ENCODE measurements around the gene DRC7.

DNA sequence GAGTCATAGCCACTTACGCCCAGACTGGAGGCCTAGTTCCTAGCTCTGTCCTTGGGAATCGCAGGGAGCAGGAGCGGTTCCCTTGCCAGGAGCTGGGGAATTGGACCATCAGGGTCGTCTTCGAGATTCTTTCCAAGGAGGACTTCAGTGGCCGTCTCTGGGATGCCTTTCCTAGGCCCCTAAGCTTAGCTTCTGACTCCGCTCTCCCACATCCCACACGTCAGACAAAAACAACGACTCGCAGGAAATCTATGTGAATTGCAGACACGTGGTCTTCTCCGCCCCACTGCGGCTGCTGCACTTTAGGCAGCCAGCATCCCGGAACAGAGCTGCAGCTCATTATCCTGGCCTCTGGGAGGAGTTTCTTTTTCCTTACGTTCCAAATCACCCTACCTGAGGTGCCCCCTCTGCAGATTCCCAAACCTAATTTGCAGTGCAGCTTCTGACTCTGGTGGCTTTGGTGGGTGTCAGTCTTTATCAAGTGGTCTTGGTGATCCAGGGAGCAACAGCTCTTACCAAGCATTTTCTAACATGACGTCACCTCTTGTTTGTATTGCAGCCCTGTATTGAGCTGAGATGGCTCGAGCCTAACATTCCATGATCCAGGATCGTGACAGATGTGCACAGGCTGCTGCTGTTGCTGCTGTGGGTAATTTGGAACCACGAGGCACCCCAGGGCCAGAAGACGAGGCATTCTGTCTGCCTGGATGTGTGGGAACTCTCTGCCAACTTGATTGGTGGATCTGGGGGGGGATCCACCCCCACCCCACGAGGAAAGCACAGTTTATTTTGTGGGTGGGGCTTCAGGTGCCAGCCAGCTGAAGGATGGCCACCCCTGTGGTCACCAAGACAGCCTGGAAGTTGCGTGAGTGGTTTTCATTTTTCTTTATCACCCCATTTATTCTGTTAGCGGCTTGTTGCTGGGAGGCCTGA lies 42.1 kb downstream of the DRC7 start:
- TF ChIP-seq, protein P1, sequence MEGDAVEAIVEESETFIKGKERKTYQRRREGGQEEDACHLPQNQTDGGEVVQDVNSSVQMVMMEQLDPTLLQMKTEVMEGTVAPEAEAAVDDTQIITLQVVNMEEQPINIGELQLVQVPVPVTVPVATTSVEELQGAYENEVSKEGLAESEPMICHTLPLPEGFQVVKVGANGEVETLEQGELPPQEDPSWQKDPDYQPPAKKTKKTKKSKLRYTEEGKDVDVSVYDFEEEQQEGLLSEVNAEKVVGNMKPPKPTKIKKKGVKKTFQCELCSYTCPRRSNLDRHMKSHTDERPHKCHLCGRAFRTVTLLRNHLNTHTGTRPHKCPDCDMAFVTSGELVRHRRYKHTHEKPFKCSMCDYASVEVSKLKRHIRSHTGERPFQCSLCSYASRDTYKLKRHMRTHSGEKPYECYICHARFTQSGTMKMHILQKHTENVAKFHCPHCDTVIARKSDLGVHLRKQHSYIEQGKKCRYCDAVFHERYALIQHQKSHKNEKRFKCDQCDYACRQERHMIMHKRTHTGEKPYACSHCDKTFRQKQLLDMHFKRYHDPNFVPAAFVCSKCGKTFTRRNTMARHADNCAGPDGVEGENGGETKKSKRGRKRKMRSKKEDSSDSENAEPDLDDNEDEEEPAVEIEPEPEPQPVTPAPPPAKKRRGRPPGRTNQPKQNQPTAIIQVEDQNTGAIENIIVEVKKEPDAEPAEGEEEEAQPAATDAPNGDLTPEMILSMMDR (conservative IDR thresholded peaks at IDR 0.05; ENCODE audit: low read depth, low read length): no peak; the same call in 1 of the 2 replicates
- TF ChIP-seq EZH2 (IDR thresholded peaks at IDR 0.05; ENCODE audit: low read length, unreplicated experiment) (no peak), EZH2phosphoT487 (IDR thresholded peaks at IDR 0.05; ENCODE audit: borderline replicate concordance, low read length) (no peak)

Measured in PC-3 (cell line).